Heart left ventricle (tissue), 16 donors: Measurements from ENCODE around the gene HMCN2. TPM values are rescaled to one million over a fixed set of nuclear protein-coding genes. Genes with fewer than 3 reads are reported as not detected.

Experiments used
- ATAC-seq, 4 donors: fragments of 200-7000 bp; cut with Tn5 transposase; one replicate each; pipeline ENCODE4 v1.9.1; 2020 to 2022; ENCODE audit warnings: moderate library complexity in 4 of 4, mild to moderate bottlenecking in 3 of 4, moderate number of reproducible peaks in 1 of 4
- DNase-seq, 5 donors: peaks; one replicate each; pipeline ENCODE4 v3.0.0-alpha.2; 2020
- H3K27ac ChIP-seq, 12 donors: fragments of 200-600 bp; sonication (generic) in 4 of 12; one replicate each; pipeline versions ENCODE4 v1.5.0 to v1.8.0; 2016 to 2022; ENCODE audit warnings: mild to moderate bottlenecking in 2 of 12
- H3K27me3 ChIP-seq, 9 donors: fragments of 200-600 bp; sonication (generic) in 2 of 9; one replicate each; pipeline versions ENCODE4 v1.5.1 to v1.8.0; 2016 to 2022; ENCODE audit warnings: mild to moderate bottlenecking in 3 of 9
- H3K36me3 ChIP-seq, 9 donors: fragments of 200-600 bp; sonication (generic) in 2 of 9; one replicate each; pipeline versions ENCODE4 v1.5.0 to v1.8.0; 2018 to 2022; ENCODE audit warnings: mild to moderate bottlenecking in 2 of 9
- H3K4me1 ChIP-seq, 12 donors: fragments of 200-600 bp; sonication (generic) in 4 of 12; one replicate each; pipeline versions ENCODE4 v1.5.0 to v1.8.0; 2016 to 2022; ENCODE audit warnings: mild to moderate bottlenecking in 3 of 12
- H3K4me3 ChIP-seq, 12 donors: fragments of 200-600 bp; sonication (generic) in 4 of 12; one replicate each; pipeline versions ENCODE4 v1.5.0 to v1.8.0; 2017 to 2022; ENCODE audit warnings: mild to moderate bottlenecking in 9 of 12, moderate library complexity in 4 of 12
- H3K9me3 ChIP-seq, 12 donors: fragments of 200-600 bp; sonication (generic) in 4 of 12; one replicate each; pipeline versions ENCODE4 v1.5.0 to v1.8.0; 2016 to 2022; ENCODE audit warnings: mild to moderate bottlenecking in 1 of 12
- CTCF ChIP-seq, 12 donors: fragments of 200-600 bp; sonication (generic) in 4 of 12; IDR thresholded peaks; one replicate each; pipeline versions ENCODE4 v1.5.0 to v1.8.0; 2018 to 2022; ENCODE audit warnings: antibody characterized with exemption in 12 of 12, mild to moderate bottlenecking in 5 of 12
- POLR2A ChIP-seq, 2 donors: fragments of 450-650 bp; IDR thresholded peaks; one replicate each; pipeline ENCODE4 v1.6.1; 2017; ENCODE audit warnings: antibody characterized with exemption in 2 of 2, mild to moderate bottlenecking in 2 of 2, moderate library complexity in 2 of 2
- WGBS, 4 donors: extraction: QIAGEN DNeasy Blood & Tissue Kit in 2 of 4; methylation state at CpG; one replicate each; pipeline versions ENCODE4 v1.1.5 to v1.1.7; 2013 to 2018; 5-methylcytosine and 5-hydroxymethylcytosine counted together
- intact Hi-C, 10 donors: fragments of 100-400 bp; cut with DNase I; formaldehyde crosslinking; loops; one replicate each; pipeline versions ENCODE4 v1.11.1 to v1.14.2; 2022
- polyA plus RNA-seq, 2 donors: library from polyadenylated mRNA; stranded (reverse); fragments of 200-250 nt; gene quantifications; one replicate each; pipeline ENCODE4 v1.2.3, GENCODE V29; 2013
- total RNA-seq, 9 donors: library from RNA; depleted of rRNA in 2 of 9; stranded (reverse); fragments of >200 nt in 2 of 9; fragmentation: NEBNext Ultra II Directional in 3 of 9; extraction: Animal tissue kit (Norgen Biotek cat#: 25700) in 3 of 9; gene quantifications; one replicate each; pipeline versions ENCODE4 v1.1.0 to v1.2.4, GENCODE V29; 2016 to 2023
- donor health status: ischemic (EF 13 %, LVEDD 7.1; RV severe dilation, severe dysfunction).
- donor health status: healthy with polysubstance abuse.
- donor health status: DM: no; HTN: yes; CAD: no.
- donor health status: DM: no; HTN: no; CAD: no.
- donor health status: ischemic (EF 25% LVEDD 6.9; RV normal size, moderate dysfunction).
- donor health status: ischemic (EF 25% LVEDD 5.7; RV mildly dilated, moderate dysfunction).
- donor health status: healthy.
- donor health status: DM: yes; HTN: yes; CAD: no.
- donor health status: ischemic (EF 35%, LVEDD 5.7; RV mildly dilated, moderate dysfunction).
- donor health status: nonischemic (EF 11% LVEDD 7.7; RV severe dilation, severe dysfunction).
- donor health status: DM: yes; HTN: yes; CAD: no.
- donor health status: PGD.
- donor health status: ischemic (EF 29% LVEDD 5.4; RV normal size, mild dysfunction).
- donor health status: nonischemic (EF 23%, LVEDD 6.1; RV moderate dilation, normal function).

HMCN2 gene
- total and polyA plus RNA-seq, 11 donors, result 2.3 to 10.4 (median 4.3) TPM

- no peak for TF ChIP-seq POLR2A (IDR thresholded peaks at IDR 0.05)
- TF ChIP-seq CTCF (IDR thresholded peaks at IDR 0.05), result no peak
- DNase-seq, result peak in 2 of 5 donors; percentile 22 to 56
- H3K27ac ChIP-seq, result peak overlapping the region in 1 of 12 donors; percentile 53
- H3K4me3 ChIP-seq, result no peak overlapping the region
- intact Hi-C loops, result no loop called here
- ATAC-seq, result peak in 3 of 4 donors; percentile 7 to 35 (median 21)
- no peaks in the 10 kb centered on the region for H3K27me3 ChIP-seq
- no peaks in the 10 kb centered on the region for H3K9me3 ChIP-seq
- H3K4me1 ChIP-seq, result peaks cover 0 to 14% (median 0%) of the 10 kb centered on the region in 12 donors
- WGBS, 4 donors, result 72 to 80% (median 78%) methylated on average over 13 to 16 of the region's 16 CpGs
- peaks cover 0 to 8% (median 0%) of the 10 kb centered on the region in 9 donors for H3K36me3 ChIP-seq
Observed at GRCh38 chr9:130313103-130313858, 47.7 kb downstream of the HMCN2 start.

GRCh38 chr9:130315446-130316226, 50.1 kb downstream of the HMCN2 start:
- Histone ChIP-seq H3K36me3 (peaks cover 0 to 2% (median 0%) of the 10 kb centered on the region in 9 donors), H3K4me1 (peaks cover 0 to 27% (median 1%) of the 10 kb centered on the region in 12 donors), H3K27me3 (peaks cover 0 to 1% (median 0%) of the 10 kb centered on the region in 9 donors), H3K9me3 (no peaks in the 10 kb centered on the region), H3K4me3 (no peak overlapping the region), H3K27ac (peak overlapping the region in 1 of 12 donors; percentile 75)
- WGBS, 4 donors, result 78 to 88% (median 82%) methylated on average over 13 of the region's 13 CpGs
- intact Hi-C loops, result no loop called here
- DNase-seq, result peak in 2 of 5 donors; percentile 8 to 47
- ATAC-seq, result no peak
- TF ChIP-seq POLR2A (IDR thresholded peaks at IDR 0.05) (no peak), CTCF (IDR thresholded peaks at IDR 0.05) (no peak)

- peaks cover 0 to 28% (median 3%) of the 10 kb centered on the region in 12 donors for H3K4me1 ChIP-seq
- no peaks in the 10 kb centered on the region for H3K9me3 ChIP-seq
- H3K27ac ChIP-seq, result peak overlapping the region in 2 of 12 donors; percentile 25 to 75
- TF ChIP-seq POLR2A (IDR thresholded peaks at IDR 0.05), result no peak
- no peak for TF ChIP-seq CTCF (IDR thresholded peaks at IDR 0.05)
- H3K27me3 ChIP-seq, result peaks cover 0 to 2% (median 0%) of the 10 kb centered on the region in 9 donors
- no peak for ATAC-seq
- intact Hi-C loops, result no loop called here
- H3K4me3 ChIP-seq, result no peak overlapping the region
- H3K36me3 ChIP-seq, result peaks cover 0 to 3% (median 0%) of the 10 kb centered on the region in 9 donors
- WGBS, 4 donors, result 59 to 78% (median 71%) methylated on average over 8 of the region's 8 CpGs
- DNase-seq, result peak in 1 of 5 donors; percentile 31
Observed at GRCh38 chr9:130316430-130316829, 50.9 kb downstream of the HMCN2 start.

- intact Hi-C loops, result no loop called here
- TF ChIP-seq CTCF (IDR thresholded peaks at IDR 0.05) (no peak), POLR2A (IDR thresholded peaks at IDR 0.05) (no peak)
- no peaks in the 10 kb centered on the region for H3K9me3 ChIP-seq
- peaks cover 0 to 27% (median 3%) of the 10 kb centered on the region in 12 donors for H3K4me1 ChIP-seq
- peak overlapping the region in 2 of 12 donors; percentile 75 to 76 for H3K27ac ChIP-seq
- peaks cover 0 to 15% (median 0%) of the 10 kb centered on the region in 9 donors for H3K27me3 ChIP-seq
- ATAC-seq, result no peak
- no peak for DNase-seq
- WGBS, 4 donors, result 82 to 95% (median 92%) methylated on average over 2 to 19 of the region's 19 CpGs
- peaks cover 0 to 9% (median 0%) of the 10 kb centered on the region in 9 donors for H3K36me3 ChIP-seq
- no peak overlapping the region for H3K4me3 ChIP-seq
Observed at GRCh38 chr9:130319300-130319699, 53.7 kb downstream of the HMCN2 start.
